GM18505 (cell line): ENCODE measurements around the gene KCNJ1.

Source experiments
- ATAC-seq: cut with Tn5 transposase; IDR thresholded peaks from one replicate; pipeline ENCODE4 v1.9.1; 2021; ENCODE audit not compliant: unreplicated experiment
- POLR2A ChIP-seq: IDR thresholded peaks from 4 replicates; pipeline ENCODE4 v1.6.1; 2011; ENCODE audit warnings: borderline replicate concordance; ENCODE audit not compliant: insufficient read depth, insufficient read length; ENCODE audit errors: extremely low read depth

KCNJ1 gene

GRCh38 chr11:128895526-128895925 is 28.4 kb upstream of the KCNJ1 start:
- ATAC-seq, result no peak
- TF ChIP-seq POLR2A, result no peak

GRCh38 chr11:128894685-128895084 is 27.6 kb upstream of the KCNJ1 start:
- no peak for ATAC-seq
- TF ChIP-seq POLR2A, result no peak

DNA sequence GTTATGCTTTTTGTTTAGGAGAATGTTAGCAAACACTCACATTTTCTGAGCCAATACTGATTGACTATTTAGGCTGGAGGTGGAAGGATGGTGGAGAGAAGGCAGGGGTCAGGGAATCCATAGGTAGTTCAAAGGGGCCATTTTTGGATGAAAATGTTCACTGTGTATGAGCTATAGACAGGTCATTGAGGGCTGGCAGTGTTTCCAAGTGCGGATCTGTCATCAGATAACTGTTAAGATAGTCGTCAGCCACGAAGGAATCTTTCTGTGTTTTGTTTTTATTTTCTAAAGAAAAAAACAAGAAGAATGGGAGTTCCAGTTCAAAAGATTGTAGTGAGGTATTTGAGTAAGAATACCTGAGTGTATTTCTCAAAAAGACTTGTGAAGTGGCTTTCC is 27.2 kb upstream of the KCNJ1 start:
- TF ChIP-seq POLR2A, result no peak
- no peak for ATAC-seq

- peak; percentile 61 for ATAC-seq
- no peak for TF ChIP-seq POLR2A
Observed at GRCh38 chr11:128893578-128894285, 26.6 kb upstream of the KCNJ1 start.

DNA sequence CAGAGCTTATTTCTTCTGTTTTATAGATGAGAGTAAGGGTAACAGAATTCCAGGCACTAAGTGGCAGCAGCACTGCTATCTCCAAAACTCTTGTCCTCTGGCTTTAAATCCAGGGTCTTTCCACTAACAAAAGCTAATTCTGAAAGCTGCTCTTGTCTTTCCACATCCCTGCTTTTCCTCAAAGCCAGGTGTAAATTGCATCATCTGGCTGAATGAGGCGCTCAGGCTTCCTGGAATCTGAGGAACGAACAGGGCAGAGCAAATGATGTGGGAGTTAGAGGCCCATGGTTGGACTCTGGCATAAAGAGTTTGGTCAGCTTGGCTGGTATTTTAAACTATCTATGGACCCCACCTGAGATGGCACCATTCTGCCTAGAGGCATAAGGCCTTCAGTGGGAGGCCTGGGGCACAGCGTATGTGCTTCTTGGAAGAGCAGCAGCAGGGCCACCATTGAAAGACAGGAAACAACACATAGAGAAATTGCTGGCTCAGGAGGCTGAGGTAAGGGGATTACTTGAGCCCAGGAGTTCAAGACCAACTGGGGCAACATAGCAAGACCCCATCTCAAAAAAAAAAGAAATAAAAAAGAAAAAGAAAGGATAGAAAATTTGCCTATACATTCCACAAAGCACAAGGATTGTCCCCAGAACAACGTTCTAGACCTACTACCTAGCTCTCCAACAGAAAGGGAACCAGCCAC is 25.9 kb upstream of the KCNJ1 start:
- TF ChIP-seq POLR2A, result no peak
- ATAC-seq, result no peak

DNA sequence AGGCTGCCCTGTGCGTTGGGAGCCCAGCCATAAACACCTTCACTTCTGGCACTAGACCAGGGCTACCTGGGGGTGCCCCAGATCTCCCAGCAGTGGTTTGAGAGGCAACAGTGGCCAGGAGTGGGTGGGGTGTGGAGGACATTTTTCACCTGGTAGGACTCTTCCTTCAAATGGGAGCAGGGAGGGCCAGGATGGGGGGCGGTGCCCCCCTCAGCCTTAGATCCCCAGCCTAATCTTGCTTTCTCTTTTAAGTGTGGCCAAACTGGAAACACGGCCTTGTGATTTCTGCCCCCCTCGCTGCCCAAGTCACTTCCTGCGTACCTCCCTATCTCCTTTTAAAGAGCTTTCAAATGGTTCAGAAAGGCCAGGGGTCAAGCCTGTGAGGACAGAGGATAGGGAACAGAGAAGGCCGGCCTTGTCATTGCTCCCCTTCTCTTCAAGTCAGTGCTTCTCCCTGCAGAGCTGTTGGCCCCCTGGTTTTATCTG is 24.9 kb upstream of the KCNJ1 start:
- TF ChIP-seq POLR2A, result no peak
- no peak for ATAC-seq

DNA sequence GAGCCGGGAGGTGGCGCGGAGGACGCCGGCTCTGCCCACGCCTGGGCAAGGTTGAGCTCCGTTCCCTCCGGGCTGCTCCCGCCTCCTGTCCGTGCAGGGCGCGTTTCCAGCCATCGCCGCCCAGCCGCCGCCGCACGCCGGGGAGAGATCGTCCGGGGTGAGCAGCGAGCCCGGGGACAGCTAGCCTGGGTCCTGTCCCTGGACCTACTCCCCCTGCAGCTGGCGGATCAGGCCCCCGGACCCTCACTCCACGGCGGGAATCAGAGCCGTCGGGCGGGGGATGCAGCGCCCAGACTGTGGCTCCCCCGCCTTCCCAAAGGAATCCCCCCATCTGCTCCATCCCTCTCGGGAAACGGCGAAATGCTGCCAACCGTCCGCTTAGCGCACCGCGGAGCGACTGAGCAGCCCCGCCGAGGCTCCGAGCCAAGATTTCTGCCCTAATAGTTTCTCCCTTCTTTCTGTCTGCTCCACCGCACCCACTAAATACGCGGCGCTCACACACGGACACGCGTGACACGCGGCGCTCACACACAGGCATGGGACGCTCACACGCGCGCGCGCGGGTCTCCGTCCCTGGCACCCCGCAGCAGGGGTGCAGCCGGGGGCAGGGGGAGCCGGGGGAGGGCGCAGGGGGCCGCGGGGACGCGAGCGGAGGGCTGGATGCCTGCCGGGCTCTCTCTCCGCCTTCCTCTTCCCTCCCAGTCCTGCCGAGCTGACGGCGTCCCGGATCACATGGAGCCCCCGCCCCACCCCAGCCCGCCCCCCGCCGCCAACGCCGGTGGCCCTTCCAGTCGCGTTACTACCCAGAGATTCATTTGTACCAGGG is 23.7 kb upstream of the KCNJ1 start, which contains the start of gene KCNJ5:
TSS of gene KCNJ5 (plus strand) at position 814 of the 826 bp plus-strand sequence. CDS start 19,918 bp downstream, outside the sequence.
- ATAC-seq, result no peak
- TF ChIP-seq POLR2A, result no peak

GRCh38 chr11:128890216-128890542 is 23.1 kb upstream of the KCNJ1 start:
- no peak for TF ChIP-seq POLR2A
- ATAC-seq, result no peak

- ATAC-seq, result no peak
- TF ChIP-seq POLR2A, result no peak
Observed at GRCh38 chr11:128889657-128890213, 22.6 kb upstream of the KCNJ1 start.

GRCh38 chr11:128888034-128888985 is 21.2 kb upstream of the KCNJ1 start:
- no peak for ATAC-seq
- TF ChIP-seq POLR2A, result no peak

DNA sequence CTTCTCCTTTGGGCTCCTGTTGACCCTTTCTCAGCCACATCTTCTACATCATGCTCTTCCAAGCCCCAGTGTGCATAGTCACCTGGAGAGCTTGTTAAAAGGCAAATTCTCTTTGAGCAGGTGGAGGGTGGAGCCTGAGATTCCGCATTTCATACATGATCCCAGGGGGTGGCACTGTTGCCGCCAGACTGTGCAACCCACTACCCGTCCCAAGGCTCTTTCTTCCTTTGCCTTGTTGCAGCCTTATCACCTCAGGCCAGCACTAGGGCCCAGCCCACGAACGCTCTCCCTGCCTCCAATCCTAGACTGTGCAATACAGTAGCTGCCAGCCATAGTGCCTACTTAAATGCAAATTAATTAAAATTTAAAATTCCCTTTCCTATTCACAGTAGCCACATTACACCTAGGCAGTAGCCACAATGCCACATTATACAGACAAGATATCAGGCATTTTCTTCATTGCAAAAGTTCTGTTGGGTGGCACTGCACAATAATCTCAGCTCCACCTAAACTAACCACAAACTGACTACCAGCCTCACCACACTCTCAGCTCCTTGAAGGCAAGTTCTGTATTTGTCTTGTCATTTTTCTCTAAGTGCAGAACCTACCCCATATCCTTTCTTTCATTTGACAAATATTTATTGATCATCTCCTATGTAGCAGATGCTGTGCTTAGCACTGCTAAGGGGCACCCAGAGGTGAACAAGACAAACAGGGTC is 19.5 kb upstream of the KCNJ1 start:
- TF ChIP-seq POLR2A, result no peak
- ATAC-seq, result peak; percentile 63

GRCh38 chr11:128884703-128885338 is 17.7 kb upstream of the KCNJ1 start:
- TF ChIP-seq POLR2A, result no peak

GRCh38 chr11:128884054-128884453 is 17.0 kb upstream of the KCNJ1 start:
- ATAC-seq, result no peak
- no peak for TF ChIP-seq POLR2A

More at GRCh38 chr11:128884703-128885338, 17.7 kb upstream of the KCNJ1 start:
- ATAC-seq, result peak; percentile 81
